Germinal center (tissue), 1 donor: ENCODE measurements around the gene CDH4.

ENCODE experiments used
- DNase-seq: peaks from one replicate; pipeline ENCODE4 v3.0.0; 2012; ENCODE audit warnings: mixed read lengths, low spot score

Gene CDH4

GRCh38 chr20:61356196-61356595 is 104.1 kb downstream of the CDH4 start:
- DNase-seq: no peak

- no peak for DNase-seq
Measured at GRCh38 chr20:61357119-61357518, 105.1 kb downstream of the CDH4 start.

GRCh38 chr20:61359254-61359653 is 107.2 kb downstream of the CDH4 start:
- DNase-seq: no peak

- DNase-seq: no peak
Measured at GRCh38 chr20:61360296-61360695, 108.2 kb downstream of the CDH4 start.

- DNase-seq: no peak
Measured at GRCh38 chr20:61360940-61361339, 108.9 kb downstream of the CDH4 start.

- DNase-seq: no peak
Measured at GRCh38 chr20:61361501-61361900, 109.4 kb downstream of the CDH4 start.

GRCh38 chr20:61364147-61364546 is 112.1 kb downstream of the CDH4 start:
- no peak for DNase-seq

GRCh38 chr20:61366914-61367313 is 114.9 kb downstream of the CDH4 start:
- no peak for DNase-seq

- DNase-seq: no peak
Measured at GRCh38 chr20:61369731-61370520, 117.9 kb downstream of the CDH4 start.

- no peak for DNase-seq
Measured at GRCh38 chr20:61370841-61371303, 118.8 kb downstream of the CDH4 start.

GRCh38 chr20:61371501-61372136 is 119.6 kb downstream of the CDH4 start:
- no peak for DNase-seq

GRCh38 chr20:61372137-61373054 is 120.3 kb downstream of the CDH4 start:
- no peak for DNase-seq

GRCh38 chr20:61373055-61373399 is 121.0 kb downstream of the CDH4 start:
- DNase-seq: no peak

- DNase-seq: no peak
Measured at GRCh38 chr20:61373956-61374545, 122.0 kb downstream of the CDH4 start.

GRCh38 chr20:61376541-61377240 is 124.6 kb downstream of the CDH4 start:
- no peak for DNase-seq

- no peak for DNase-seq
Measured at GRCh38 chr20:61378694-61379355, 126.8 kb downstream of the CDH4 start.

- DNase-seq: no peak
Measured at GRCh38 chr20:61379898-61380544, 128.0 kb downstream of the CDH4 start.

GRCh38 chr20:61380545-61380915 is 128.5 kb downstream of the CDH4 start:
- DNase-seq: no peak

- DNase-seq: no peak
Measured at GRCh38 chr20:61382194-61382593, 130.1 kb downstream of the CDH4 start.

- no peak for DNase-seq
Measured at GRCh38 chr20:61385296-61385695, 133.2 kb downstream of the CDH4 start.

- DNase-seq: no peak
Measured at GRCh38 chr20:61385731-61386130, 133.7 kb downstream of the CDH4 start.
